Measurements from ENCODE around the gene NR4A1.

Gene NR4A1

GRCh38 chr12:52043386-52044212, 7.6 kb upstream of the NR4A1 start:
- no peak for DNase-seq

DNA sequence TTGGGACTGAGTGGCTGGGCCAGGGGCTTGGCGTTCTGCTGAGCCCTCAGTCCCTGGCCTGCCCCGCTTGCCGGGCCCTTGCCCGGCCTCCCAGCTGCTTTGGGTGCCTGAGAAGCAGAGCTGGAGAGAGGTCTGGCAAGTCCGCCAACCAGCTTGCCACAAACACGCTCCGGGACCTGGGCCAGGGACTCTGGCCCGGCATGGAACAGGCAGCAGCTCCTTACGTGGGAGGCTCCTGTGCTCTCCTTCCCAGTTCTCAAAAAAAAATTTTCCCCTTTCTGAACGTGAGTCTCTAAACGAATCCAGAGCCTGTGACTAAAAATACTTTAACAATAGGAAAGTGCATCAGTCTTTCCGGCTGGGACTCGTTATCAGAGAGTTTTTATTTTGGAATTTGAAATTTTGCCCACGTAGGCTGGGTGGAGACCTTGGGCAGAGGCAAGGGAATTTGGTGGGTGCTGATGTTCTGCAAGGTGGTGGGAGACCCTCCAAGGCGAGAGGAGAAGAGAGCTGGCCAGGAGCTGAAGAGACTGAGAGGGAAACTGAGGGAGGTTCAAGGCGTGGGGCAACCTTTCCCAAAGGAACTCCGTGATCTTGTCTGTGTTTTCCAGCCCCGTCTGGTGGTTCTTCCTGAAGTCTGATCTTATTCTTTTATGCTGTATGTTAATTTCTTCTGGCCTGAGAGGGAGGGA, 6.8 kb upstream of the NR4A1 start:
- no peak for DNase-seq

GRCh38 chr12:52045794-52046199, 5.4 kb upstream of the NR4A1 start:
- DNase-seq: peak in 1 of 2 donors; percentile 71

GRCh38 chr12:52046859-52047258, 4.4 kb upstream of the NR4A1 start:
- no peak for DNase-seq

GRCh38 chr12:52049286-52049685, 2.0 kb upstream of the NR4A1 start:
- DNase-seq: no peak

DNA sequence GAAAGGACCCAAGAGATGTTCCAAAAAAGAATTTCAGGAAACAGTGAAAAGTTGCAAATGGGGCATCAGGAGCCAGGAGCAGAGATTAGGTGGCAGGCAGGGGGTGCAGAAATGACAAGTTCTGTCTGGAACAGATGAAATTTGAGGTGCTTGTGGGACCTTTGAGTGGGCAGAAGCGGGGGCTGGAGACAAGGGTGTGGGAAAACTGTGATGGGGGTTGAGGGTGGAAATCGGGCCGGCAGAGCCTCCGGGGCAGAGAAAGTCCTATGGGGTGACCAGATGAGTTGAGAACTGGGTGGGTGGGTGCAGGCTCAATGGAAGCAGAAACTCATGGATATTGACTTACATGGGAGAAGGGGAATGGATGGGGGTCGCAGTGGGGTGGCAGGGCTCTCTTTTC, 1.6 kb upstream of the NR4A1 start:
- DNase-seq: no peak

GRCh38 chr12:52050116-52050757, 1.0 kb upstream of the NR4A1 start:
- DNase-seq: peak; percentile 70 to 80

GRCh38 chr12:52052468-52053186, 1.4 kb downstream of the NR4A1 start:
- DNase-seq: peak; percentile 41 to 62

DNA sequence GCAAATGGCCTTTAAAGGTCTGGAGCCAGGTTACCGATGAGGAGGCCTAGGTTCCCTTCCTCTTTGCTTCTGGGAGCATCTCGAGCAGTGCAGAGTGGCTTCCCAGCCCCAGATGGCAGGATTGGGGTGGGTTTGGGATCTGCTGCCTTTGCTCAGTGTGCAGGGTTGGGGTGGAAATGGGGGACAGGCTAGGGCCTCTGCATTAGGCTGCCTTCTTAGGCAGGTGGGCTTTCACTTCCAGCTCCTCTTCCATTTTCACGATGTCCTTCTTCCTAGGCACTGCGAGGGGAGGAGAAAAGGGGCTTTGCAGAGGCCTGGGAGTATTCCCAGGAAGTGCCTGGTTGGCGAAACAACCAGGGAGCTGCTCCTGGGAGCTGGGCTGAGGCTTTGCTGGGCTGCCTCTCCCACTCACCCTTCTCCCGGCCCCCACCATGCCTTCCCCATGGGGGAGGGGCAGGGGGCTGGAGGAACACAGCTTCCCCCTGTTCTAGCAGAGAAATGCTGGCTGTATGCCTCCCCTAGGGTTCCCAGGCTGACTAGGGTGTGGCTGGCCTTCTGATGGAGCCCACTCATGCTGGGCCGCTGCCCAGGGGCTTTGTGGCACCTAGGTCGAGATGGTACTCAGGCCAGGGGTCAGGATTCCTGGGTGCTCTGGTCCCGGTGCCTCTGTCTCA, 2.4 kb downstream of the NR4A1 start:
- peak in 1 of 2 donors; percentile 14 for DNase-seq

GRCh38 chr12:52054231-52054832, 3.1 kb downstream of the NR4A1 start:
- no peak for DNase-seq

DNA sequence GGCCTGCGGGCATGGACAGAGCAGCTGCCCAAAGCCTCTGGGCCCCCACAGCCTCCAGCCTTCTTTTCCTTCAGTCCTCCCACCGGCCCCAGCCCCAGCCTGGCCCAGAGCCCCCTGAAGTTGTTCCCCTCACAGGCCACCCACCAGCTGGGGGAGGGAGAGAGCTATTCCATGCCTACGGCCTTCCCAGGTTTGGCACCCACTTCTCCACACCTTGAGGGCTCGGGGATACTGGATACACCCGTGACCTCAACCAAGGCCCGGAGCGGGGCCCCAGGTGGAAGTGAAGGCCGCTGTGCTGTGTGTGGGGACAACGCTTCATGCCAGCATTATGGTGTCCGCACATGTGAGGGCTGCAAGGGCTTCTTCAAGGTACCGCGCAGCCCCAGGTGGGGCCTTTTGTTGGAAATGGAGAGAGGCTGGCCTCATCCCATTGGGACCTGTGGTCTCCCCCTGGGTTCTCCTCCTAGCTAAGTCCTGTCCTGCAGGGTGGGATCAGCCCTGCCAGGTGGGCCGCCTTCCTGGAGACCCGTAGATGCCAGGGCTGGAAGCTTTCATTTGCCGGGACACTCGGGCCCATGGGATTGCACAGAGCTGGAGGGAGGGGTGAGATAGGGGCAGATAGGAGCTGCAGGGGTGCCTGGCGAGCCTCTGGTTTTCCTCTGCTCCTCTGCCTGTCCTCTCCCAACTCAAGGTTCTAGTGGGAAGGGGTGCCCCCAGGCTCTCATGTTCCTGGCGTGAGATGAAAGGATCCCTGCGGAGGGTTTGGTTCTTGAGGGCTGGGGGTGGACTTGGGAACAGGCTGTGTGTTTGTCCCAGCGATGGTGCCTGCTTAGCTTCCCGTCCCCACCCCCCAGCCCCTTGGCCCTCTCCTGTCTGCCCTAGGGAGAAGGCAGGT, 3.8 kb downstream of the NR4A1 start:
- DNase-seq: peak in 1 of 2 donors; percentile 27

GRCh38 chr12:52055731-52056711, 4.8 kb downstream of the NR4A1 start:
- peak in 1 of 2 donors; percentile 28 for DNase-seq

DNA sequence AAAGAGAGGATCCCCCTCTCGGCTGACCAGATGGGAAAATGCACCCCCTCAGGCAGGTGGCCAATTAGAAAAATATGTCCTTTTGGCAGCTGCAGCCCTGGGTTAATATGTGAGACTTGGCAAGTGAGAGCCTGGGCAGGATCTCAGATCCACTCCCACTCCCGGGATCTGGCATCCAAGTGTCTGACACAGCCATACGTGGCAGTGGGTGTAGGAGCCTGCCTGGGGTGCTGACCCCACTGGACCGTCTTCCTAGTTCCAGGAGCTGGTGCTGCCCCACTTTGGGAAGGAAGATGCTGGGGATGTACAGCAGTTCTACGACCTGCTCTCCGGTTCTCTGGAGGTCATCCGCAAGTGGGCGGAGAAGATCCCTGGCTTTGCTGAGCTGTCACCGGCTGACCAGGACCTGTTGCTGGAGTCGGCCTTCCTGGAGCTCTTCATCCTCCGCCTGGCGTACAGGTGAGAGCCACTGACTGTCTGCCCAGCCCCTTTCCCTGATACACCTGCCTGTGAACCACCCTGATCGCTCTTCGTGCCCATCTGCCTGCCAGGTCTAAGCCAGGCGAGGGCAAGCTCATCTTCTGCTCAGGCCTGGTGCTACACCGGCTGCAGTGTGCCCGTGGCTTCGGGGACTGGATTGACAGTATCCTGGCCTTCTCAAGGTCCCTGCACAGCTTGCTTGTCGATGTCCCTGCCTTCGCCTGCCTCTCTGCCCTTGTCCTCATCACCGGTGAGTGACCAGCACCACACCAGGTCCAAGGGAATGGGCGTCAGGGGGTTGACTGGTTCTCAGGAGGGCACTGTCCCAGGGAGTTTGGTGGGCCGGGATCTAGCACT, 5.8 kb downstream of the NR4A1 start:
- peak in 1 of 2 donors; percentile 23 for DNase-seq

- DNase-seq: no peak
Measured at GRCh38 chr12:52057638-52058576, 6.7 kb downstream of the NR4A1 start.

- DNase-seq: peak; percentile 42 to 44
Measured at GRCh38 chr12:52058631-52059361, 7.6 kb downstream of the NR4A1 start.

- peak; percentile 69 for DNase-seq
Measured at GRCh38 chr12:52059582-52060497, 8.6 kb downstream of the NR4A1 start.

Measured in CD4-positive, alpha-beta T cell treated with Interleukin-1 beta for 1 hour (primary cell).